GM19025 (cell line): ENCODE measurements around the gene ACAP3.

Experiments used
- ATAC-seq: cut with Tn5 transposase; IDR thresholded peaks from one replicate; pipeline ENCODE4 v1.9.1; 2021; ENCODE audit warnings: mild to moderate bottlenecking, low read depth, moderate library complexity; ENCODE audit not compliant: unreplicated experiment

The ACAP3 gene

GRCh38 chr1:1332031-1332755 lies 24.5 kb upstream of the ACAP3 start:
- ATAC-seq, result no peak

GRCh38 chr1:1331068-1331965 lies 23.6 kb upstream of the ACAP3 start, which contains the start of gene TAS1R3:
TSS of gene TAS1R3 (plus strand) at chr1:1331280. CDS start at chr1:1331346, 66 bp downstream.
- ATAC-seq, result no peak

- no peak for ATAC-seq
These were observed 22.8 kb upstream of the ACAP3 start for GRCh38 chr1:1330366-1331067.

GRCh38 chr1:1329304-1330210 lies 21.8 kb upstream of the ACAP3 start:
- no peak for ATAC-seq

- ATAC-seq, result no peak
These were observed 20.5 kb upstream of the ACAP3 start for GRCh38 chr1:1328254-1328653.

- no peak for ATAC-seq
These were observed 19.6 kb upstream of the ACAP3 start for GRCh38 chr1:1327291-1327690.

- ATAC-seq, result no peak
These were observed 18.4 kb upstream of the ACAP3 start for GRCh38 chr1:1326075-1326605.

GRCh38 chr1:1325288-1326074 lies 17.8 kb upstream of the ACAP3 start:
- no peak for ATAC-seq

- peak; percentile 70 for ATAC-seq
These were observed 17.0 kb upstream of the ACAP3 start, which contains the start of the genes CPTP and INTS11 for GRCh38 chr1:1324524-1325287. TSS of gene CPTP (plus strand) at chr1:1324802. CDS start at chr1:1326911, 2,109 bp downstream. TSS of gene INTS11 (minus strand) at chr1:1324660. CDS start at chr1:1324608, 52 bp downstream.

GRCh38 chr1:1324084-1324523 lies 16.4 kb upstream of the ACAP3 start:
- peak; percentile 27 for ATAC-seq

GRCh38 chr1:1322952-1323351 lies 15.2 kb upstream of the ACAP3 start:
- ATAC-seq, result no peak

- ATAC-seq, result no peak
These were observed 14.7 kb upstream of the ACAP3 start for GRCh38 chr1:1322418-1322817.

GRCh38 chr1:1321477-1321876 lies 13.7 kb upstream of the ACAP3 start:
- ATAC-seq, result no peak

- no peak for ATAC-seq
These were observed 13.1 kb upstream of the ACAP3 start for GRCh38 chr1:1320666-1321448.

GRCh38 chr1:1319646-1319941 lies 11.9 kb upstream of the ACAP3 start:
- ATAC-seq, result no peak

GRCh38 chr1:1318777-1319645 lies 11.3 kb upstream of the ACAP3 start:
- ATAC-seq, result no peak
